GM21737 (cell line): ENCODE data around the gene SCOC.
"Not testable (repeated sequence)": the region's sequence is repeated elsewhere in the genome, so short reads cannot be mapped to it uniquely, and the experiment has no call there.

Experiments used
- ATAC-seq: cut with Tn5 transposase; IDR thresholded peaks from one replicate; pipeline ENCODE4 v1.9.1; 2021; ENCODE audit warnings: mild to moderate bottlenecking, moderate library complexity; ENCODE audit not compliant: unreplicated experiment

The SCOC gene

GRCh38 chr4:140359562-140360427 lies 13.7 kb upstream of the SCOC start:
- peak; percentile 91 for ATAC-seq

GRCh38 chr4:140361099-140361498 lies 12.3 kb upstream of the SCOC start:
- ATAC-seq, result no peak

GRCh38 chr4:140363051-140363450 lies 10.4 kb upstream of the SCOC start:
- ATAC-seq, result no peak

- no peak for ATAC-seq
These were observed 9.9 kb upstream of the SCOC start for GRCh38 chr4:140363558-140363957.

- no peak for ATAC-seq
These were observed 5.7 kb upstream of the SCOC start for GRCh38 chr4:140367738-140368137.

GRCh38 chr4:140368686-140369085 lies 4.8 kb upstream of the SCOC start:
- ATAC-seq, result no peak

GRCh38 chr4:140372751-140373327 lies 607 bp upstream of the SCOC start:
- ATAC-seq, result peak; percentile 51

- no peak for ATAC-seq
These were observed 658 bp downstream of the SCOC start for GRCh38 chr4:140374130-140374477.

GRCh38 chr4:140382732-140383131 lies 9.3 kb downstream of the SCOC start:
- no peak for ATAC-seq

GRCh38 chr4:140388015-140388414 lies 14.6 kb downstream of the SCOC start:
- no peak for ATAC-seq

GRCh38 chr4:140395668-140396067 lies 22.2 kb downstream of the SCOC start:
- no peak for ATAC-seq

- ATAC-seq, result no peak
These were observed 26.7 kb downstream of the SCOC start for GRCh38 chr4:140400111-140400510.

- ATAC-seq, result no peak
These were observed 32.8 kb downstream of the SCOC start for GRCh38 chr4:140406292-140406691.

- no peak for ATAC-seq
These were observed 35.5 kb downstream of the SCOC start for GRCh38 chr4:140408974-140409373.

- ATAC-seq, result not testable (repeated sequence)
These were observed 39.9 kb downstream of the SCOC start for GRCh38 chr4:140413130-140413969.

GRCh38 chr4:140423106-140423505 lies 49.7 kb downstream of the SCOC start:
- ATAC-seq, result no peak

- peak; percentile 28 for ATAC-seq
These were observed 53.2 kb downstream of the SCOC start for GRCh38 chr4:140426610-140427105.

- peak; percentile 77 for ATAC-seq
These were observed 53.9 kb downstream of the SCOC start, which contains the start of gene CLGN for GRCh38 chr4:140427106-140427918. TSS of gene CLGN (minus strand) at chr4:140427648. CDS start at chr4:140413078, 14,570 bp downstream.

GRCh38 chr4:140427919-140428471 lies 54.5 kb downstream of the SCOC start:
- ATAC-seq, result no peak
